ENCODE results near the gene LCLAT1. TPM values are rescaled to one million over a fixed set of nuclear protein-coding genes. Genes with fewer than 3 reads are reported as not detected.

LCLAT1 gene
- total and polyA plus RNA-seq, 2 donors (not counting 1 experiment from before 2014, with no cell fraction given): 5.1 to 21.9 TPM

DNA sequence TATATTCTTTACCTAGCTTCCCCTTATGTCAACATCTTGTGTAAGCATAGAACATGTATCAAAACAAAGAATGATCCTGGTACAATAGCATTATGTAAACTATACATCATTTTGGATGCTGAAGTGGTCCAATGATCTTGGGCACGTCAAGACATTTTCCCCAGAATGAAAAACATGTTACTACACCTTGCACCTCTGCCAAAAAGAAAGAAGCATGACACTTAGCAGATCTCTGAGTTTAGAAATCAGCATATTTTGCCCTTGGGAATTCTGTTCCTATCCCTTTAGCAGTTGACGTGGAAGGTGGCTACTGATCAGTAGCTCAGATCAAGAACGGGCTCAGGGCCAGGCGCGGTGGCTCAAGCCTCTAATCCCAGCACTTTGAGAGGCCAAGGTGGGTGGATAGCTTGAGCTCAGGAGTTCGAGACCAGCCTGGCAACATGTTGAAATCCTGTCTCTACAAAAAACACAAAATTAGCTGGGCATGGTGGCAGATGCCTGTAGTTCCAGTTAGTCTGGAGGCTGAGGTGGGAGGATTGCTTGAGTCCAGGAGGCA, 1.7 kb upstream of the LCLAT1 start:
- H3K9me3 Mint-ChIP-seq (ENCODE audit: insufficient read depth): no peaks in the 10 kb centered on the region
- no peak overlapping the region for H3K4me2 ChIP-seq (replicated peaks; ENCODE audit: low read depth, low read length, poor library complexity, severe bottlenecking)
- POLR2A ChIA-PET: interaction anchor here (0.6 to 1.2 kb wide), 3 partner anchors 13 to 261 kb away, joined by 3 to 9 read pairs (median 4); no protein-coding TSS in a partner anchor
- CTCF ChIA-PET: interaction anchor here (0.7 to 3.2 kb wide), 6 partner anchors 8 to 206 kb away, joined by 3 to 23 read pairs (median 4); no protein-coding TSS in a partner anchor
- H3K79me2 ChIP-seq (ENCODE audit: control insufficient read depth, insufficient read depth, low read length): peaks cover 38% of the 10 kb centered on the region
- H3K27me3 Mint-ChIP-seq: no peaks in the 10 kb centered on the region
- no peaks in the 10 kb centered on the region for H3K27me3 ChIP-seq (replicated peaks in 1 of 4; ENCODE audit: control extremely low read depth in 1 of 4, control insufficient read depth in 3 of 4, insufficient read depth in 4 of 4, low read length in 3 of 4)
- no peak for DNase-seq
- no peak overlapping the region for H3K27ac ChIP-seq (ENCODE audit: low read length in 2 of 2)
- 91% methylated on average over 6 of the region's 6 CpGs for WGBS (ENCODE audit: insufficient coverage)
- intact Hi-C loops (cut with micrococcal nuclease): loop anchor here (5.0 kb wide), 2 partner anchors 42 to 158 kb away; no protein-coding TSS in a partner anchor
- no peaks in the 10 kb centered on the region for H4K20me1 ChIP-seq (ENCODE audit: control insufficient read depth, insufficient read depth, low read length, poor library complexity, severe bottlenecking)
- no peak for ATAC-seq (ENCODE audit: low read depth)
- no peak overlapping the region for H3K9ac ChIP-seq (ENCODE audit: low read length)
- no peak overlapping the region for H2AFZ ChIP-seq (ENCODE audit: insufficient read depth, low read depth, low read length, poor library complexity, severe bottlenecking)
- H3K4me1 Mint-ChIP-seq: peaks cover 23% of the 10 kb centered on the region
- H3K4me3 Mint-ChIP-seq: peak overlapping the region; percentile 2
- H3K4me3 ChIP-seq (ENCODE audit: control extremely low read depth in 1 of 5, extremely low read depth in 1 of 5, insufficient read depth in 1 of 5, low read depth in 2 of 5, low read length in 4 of 5): no peak overlapping the region
- TF ChIP-seq EZH2 (IDR thresholded peaks at IDR 0.05; ENCODE audit: borderline replicate concordance, insufficient read depth, low read depth, low read length, poor library complexity, severe bottlenecking) (no peak), CTCF (IDR thresholded peaks at IDR 0.05) (no peak)
- H3K36me3 ChIP-seq (replicated peaks in 1 of 2; ENCODE audit: control extremely low read depth in 1 of 2, control insufficient read depth in 1 of 2, extremely low read depth in 1 of 2, insufficient read depth in 2 of 2, low read length in 1 of 2): no peaks in the 10 kb centered on the region
- no peak overlapping the region for H3K27ac Mint-ChIP-seq
- H3K9me3 ChIP-seq (ENCODE audit: control extremely low read depth in 1 of 3, control insufficient read depth in 2 of 3, insufficient read depth in 1 of 3, low read length in 2 of 3): no peaks in the 10 kb centered on the region
- peaks cover 16 to 17% of the 10 kb centered on the region in 2 donors for H3K4me1 ChIP-seq (ENCODE audit: control insufficient read depth in 2 of 2, insufficient read depth in 2 of 2, low read length in 2 of 2)

GRCh38 chr2:30446602-30447148, 371 bp upstream of the LCLAT1 start:
- POLR2A ChIA-PET: interaction anchor here (0.7 to 1.8 kb wide), 4 partner anchors 10 to 221 kb away, joined by 3 to 6 read pairs (median 4); no protein-coding TSS in a partner anchor
- DNase-seq: no peak
- H3K27me3 ChIP-seq (replicated peaks in 1 of 4; ENCODE audit: control extremely low read depth in 1 of 4, control insufficient read depth in 3 of 4, insufficient read depth in 4 of 4, low read length in 3 of 4): no peaks in the 10 kb centered on the region
- H3K9ac ChIP-seq (ENCODE audit: low read length): peak overlapping the region; percentile 93
- no peaks in the 10 kb centered on the region for H3K9me3 Mint-ChIP-seq (ENCODE audit: insufficient read depth)
- H3K27me3 Mint-ChIP-seq: no peaks in the 10 kb centered on the region
- CTCF ChIA-PET: interaction anchor here (0.8 to 3.2 kb wide), 14 partner anchors 10 to 282 kb away, joined by 3 to 23 read pairs (median 4); partner anchors contain the start of gene LBH
- TF ChIP-seq EZH2 (IDR thresholded peaks at IDR 0.05; ENCODE audit: borderline replicate concordance, insufficient read depth, low read depth, low read length, poor library complexity, severe bottlenecking): no peak
- TF ChIP-seq CTCF (IDR thresholded peaks at IDR 0.05): no peak
- peak; percentile 3 for ATAC-seq (ENCODE audit: low read depth)
- H3K36me3 ChIP-seq (replicated peaks in 1 of 2; ENCODE audit: control extremely low read depth in 1 of 2, control insufficient read depth in 1 of 2, extremely low read depth in 1 of 2, insufficient read depth in 2 of 2, low read length in 1 of 2): no peaks in the 10 kb centered on the region
- H3K27ac Mint-ChIP-seq: peak overlapping the region; percentile 95
- peaks cover 47% of the 10 kb centered on the region for H3K79me2 ChIP-seq (ENCODE audit: control insufficient read depth, insufficient read depth, low read length)
- intact Hi-C loops (cut with micrococcal nuclease): loop anchor here (1.0 to 5.0 kb wide), 8 partner anchors 9 to 300 kb away; partner anchors contain the start of gene YPEL5
- WGBS (ENCODE audit: insufficient coverage): 2% methylated on average over 9 of the region's 12 CpGs
- peak overlapping the region; percentile 97 for H3K4me3 Mint-ChIP-seq
- no peaks in the 10 kb centered on the region for H3K9me3 ChIP-seq (ENCODE audit: control extremely low read depth in 1 of 3, control insufficient read depth in 2 of 3, insufficient read depth in 1 of 3, low read length in 2 of 3)
- peak overlapping the region; percentile 82 to 84 for H3K27ac ChIP-seq (ENCODE audit: low read length in 2 of 2)
- peak overlapping the region; percentile 99 for H2AFZ ChIP-seq (ENCODE audit: insufficient read depth, low read depth, low read length, poor library complexity, severe bottlenecking)
- no peaks in the 10 kb centered on the region for H4K20me1 ChIP-seq (ENCODE audit: control insufficient read depth, insufficient read depth, low read length, poor library complexity, severe bottlenecking)
- H3K4me1 Mint-ChIP-seq: peaks cover 23% of the 10 kb centered on the region
- peak overlapping the region; percentile 71 for H3K4me2 ChIP-seq (replicated peaks; ENCODE audit: low read depth, low read length, poor library complexity, severe bottlenecking)
- peak overlapping the region; percentile 88 to 98 (median 97) for H3K4me3 ChIP-seq (ENCODE audit: control extremely low read depth in 1 of 5, extremely low read depth in 1 of 5, insufficient read depth in 1 of 5, low read depth in 2 of 5, low read length in 4 of 5)
- peaks cover 16 to 17% of the 10 kb centered on the region in 2 donors for H3K4me1 ChIP-seq (ENCODE audit: control insufficient read depth in 2 of 2, insufficient read depth in 2 of 2, low read length in 2 of 2)

All from B cell (primary cell).